ENCODE data around the gene LIPC. TPM values are rescaled to one million over a fixed set of nuclear protein-coding genes. Genes with fewer than 3 reads are reported as not detected.

The LIPC gene
- polyA plus RNA-seq, 1 of the 3 experiments (the other 2 are of a cell fraction): not detected

GRCh38 chr15:58462547-58462946 is 30.8 kb downstream of the LIPC start:
- Histone ChIP-seq H4K20me1 (ENCODE audit: insufficient read depth) (no peaks in the 10 kb centered on the region), H3K9me2 (no peaks in the 10 kb centered on the region), H3K4me1 (ENCODE audit: control insufficient read depth in 1 of 2, insufficient read depth in 2 of 2, low read depth in 1 of 2, low read length in 1 of 2) (no peaks in the 10 kb centered on the region; a peak in 1 of 4 replicates), H3K79me2 (ENCODE audit: insufficient read depth) (no peaks in the 10 kb centered on the region), H3K27ac (ENCODE audit: low read depth in 2 of 2, low read length in 1 of 2) (no peak overlapping the region), H3K27me3 (ENCODE audit: insufficient read depth) (no peaks in the 10 kb centered on the region), H3K36me3 (replicated peaks in 1 of 2; ENCODE audit: control insufficient read depth in 1 of 2, insufficient read depth in 2 of 2, low read length in 1 of 2) (no peaks in the 10 kb centered on the region), H3F3A (replicated peaks; ENCODE audit: insufficient read depth) (no peaks in the 10 kb centered on the region), H3K4me2 (no peak overlapping the region), H3K4me3 (ENCODE audit: low read depth in 2 of 2, low read length in 1 of 2) (no peak overlapping the region), H3K9ac (no peak overlapping the region), H3K9me3 (no peaks in the 10 kb centered on the region), H2AFZ (ENCODE audit: low read depth) (no peak overlapping the region)
- ChIA-PET CTCF (no interaction called here), POLR2A (no interaction called here)
- no peak for TF ChIP-seq POLR2AphosphoS5 (IDR thresholded peaks at IDR 0.05; ENCODE audit: low read depth, low read length)
- TF ChIP-seq EP300 (IDR thresholded peaks at IDR 0.05; ENCODE audit: borderline replicate concordance in 1 of 2, low read depth in 1 of 2, low read length in 1 of 2): no peak
- no peak for TF ChIP-seq ZBTB33 (IDR thresholded peaks at IDR 0.05; ENCODE audit: borderline replicate concordance, low read depth)
- no peak for TF ChIP-seq RCOR1 (IDR thresholded peaks at IDR 0.05; ENCODE audit: low read length)
- no peak for TF ChIP-seq SIN3A (IDR thresholded peaks at IDR 0.05; ENCODE audit: borderline replicate concordance, low read depth, low read length)
- TF ChIP-seq REST (IDR thresholded peaks at IDR 0.05; ENCODE audit: low read depth, low read length): no peak
- no peak for TF ChIP-seq USF2 (IDR thresholded peaks at IDR 0.05; ENCODE audit: borderline replicate concordance, low read depth, low read length)
- TF ChIP-seq SMC3 (IDR thresholded peaks at IDR 0.05; ENCODE audit: low read depth, low read length): no peak
- no peak for TF ChIP-seq MEF2A (IDR thresholded peaks at IDR 0.05; ENCODE audit: borderline replicate concordance, low read depth)
- TF ChIP-seq JUND (IDR thresholded peaks at IDR 0.05): no peak
- no peak for TF ChIP-seq RAD21 (IDR thresholded peaks at IDR 0.05; ENCODE audit: low read length)
- TF ChIP-seq TCF12 (IDR thresholded peaks at IDR 0.05): no peak
- TF ChIP-seq MAX (IDR thresholded peaks at IDR 0.05; ENCODE audit: low read depth): no peak
- no peak for TF ChIP-seq GATA2 (CRISPR knock-in tag; IDR thresholded peaks at IDR 0.05)
- no peak for TF ChIP-seq PBX3 (IDR thresholded peaks at IDR 0.05)
- no peak for DNase-seq
- WGBS (ENCODE audit: low lambda C conversion rate): 90% methylated on average over 3 of the region's 4 CpGs
